Type B pancreatic cell (in vitro differentiated cells): Measurements from ENCODE around the gene VWA5A. TPM values are rescaled to one million over a fixed set of nuclear protein-coding genes. Genes with fewer than 3 reads are reported as not detected.

ENCODE experiments used
- DNase-seq: peaks from one replicate; pipeline ENCODE4 v3.0.0; 2021; ENCODE audit warnings: mixed read lengths; ENCODE audit not compliant: unreplicated experiment; ENCODE audit errors: extremely low spot score
- H3K27ac Mint-ChIP-seq: 2 replicates; pipeline ENCODE4 v1.8.0; 2021; ENCODE audit warnings: mild to moderate bottlenecking, mixed read lengths
- H3K27me3 Mint-ChIP-seq: 2 replicates; pipeline ENCODE4 v1.8.0; 2021; ENCODE audit warnings: mixed read lengths
- H3K36me3 Mint-ChIP-seq: 2 replicates; pipeline ENCODE4 v1.8.0; 2021; ENCODE audit warnings: mixed read lengths
- H3K4me1 Mint-ChIP-seq: one replicate; pipeline ENCODE4 v1.8.0; 2021; ENCODE audit warnings: mixed read lengths; ENCODE audit not compliant: unreplicated experiment
- H3K4me3 Mint-ChIP-seq: 2 replicates; pipeline ENCODE4 v1.8.0; 2021; ENCODE audit warnings: mild to moderate bottlenecking, mixed read lengths
- H3K9me3 Mint-ChIP-seq: 2 replicates; pipeline ENCODE4 v1.8.0; 2021; ENCODE audit warnings: mixed read lengths
- CTCF ChIP-seq: fragments of 200-600 bp; sonication (generic); conservative IDR thresholded peaks from 2 replicates; pipeline ENCODE4 v1.5.0; 2021; ENCODE audit warnings: antibody characterized with exemption, mild to moderate bottlenecking
- total RNA-seq: library from RNA; stranded (reverse); gene quantifications from 2 replicates; pipeline ENCODE4 v1.2.1, GENCODE V29; 2021; ENCODE audit warnings: low replicate concordance

Gene VWA5A
- total RNA-seq, 1 donor from 2014 or later, result 29.7 TPM

GRCh38 chr11:124110201-124110600, 5.0 kb upstream of the VWA5A start:
- Mint-ChIP-seq H3K27ac (no peak overlapping the region), H3K4me3 (no peak overlapping the region), H3K27me3 (peaks cover 9% of the 10 kb centered on the region), H3K36me3 (no peaks in the 10 kb centered on the region), H3K9me3 (no peaks in the 10 kb centered on the region), H3K4me1 (peaks cover 5% of the 10 kb centered on the region)
- no peak for DNase-seq
- TF ChIP-seq CTCF, result no peak

GRCh38 chr11:124113890-124114289, 1.4 kb upstream of the VWA5A start:
- H3K4me3 Mint-ChIP-seq, result no peak overlapping the region
- no peaks in the 10 kb centered on the region for H3K9me3 Mint-ChIP-seq
- no peak overlapping the region for H3K27ac Mint-ChIP-seq

GRCh38 chr11:124115782-124116616, 749 bp downstream of the VWA5A start:
- no peak for TF ChIP-seq CTCF
- Mint-ChIP-seq H3K4me3 (peak overlapping the region; percentile 93), H3K9me3 (no peaks in the 10 kb centered on the region), H3K27me3 (no peaks in the 10 kb centered on the region), H3K4me1 (peaks cover 14% of the 10 kb centered on the region), H3K36me3 (peaks cover 8% of the 10 kb centered on the region), H3K27ac (peak overlapping the region; percentile 30)
- DNase-seq, result no peak

More at GRCh38 chr11:124113890-124114289, 1.4 kb upstream of the VWA5A start:
- TF ChIP-seq CTCF, result no peak
- Mint-ChIP-seq H3K27me3 (no peaks in the 10 kb centered on the region), H3K4me1 (peaks cover 9% of the 10 kb centered on the region), H3K36me3 (peaks cover under 1% of the 10 kb centered on the region)
- no peak for DNase-seq

GRCh38 chr11:124119103-124119502, 3.9 kb downstream of the VWA5A start:
- Mint-ChIP-seq H3K27me3 (no peaks in the 10 kb centered on the region), H3K36me3 (peaks cover 19% of the 10 kb centered on the region), H3K4me1 (peaks cover 14% of the 10 kb centered on the region), H3K27ac (no peak overlapping the region), H3K4me3 (no peak overlapping the region), H3K9me3 (no peaks in the 10 kb centered on the region)
- DNase-seq, result no peak
- TF ChIP-seq CTCF, result no peak

- Mint-ChIP-seq H3K4me1 (peaks cover 8% of the 10 kb centered on the region), H3K36me3 (peaks cover 31% of the 10 kb centered on the region), H3K9me3 (no peaks in the 10 kb centered on the region), H3K27me3 (no peaks in the 10 kb centered on the region), H3K27ac (no peak overlapping the region), H3K4me3 (no peak overlapping the region)
- no peak for DNase-seq
- no peak for TF ChIP-seq CTCF
Measured at GRCh38 chr11:124120891-124121290, 5.6 kb downstream of the VWA5A start.
